ENCODE results near the gene SLC25A2. TPM values are rescaled to one million over a fixed set of nuclear protein-coding genes. Genes with fewer than 3 reads are reported as not detected.

Gene SLC25A2
- total and polyA plus RNA-seq, 2 of the 13 experiments (the other 11 are each of a cell fraction or from before 2014, with no cell fraction given), result 0.13 TPM; not detected in 1

DNA sequence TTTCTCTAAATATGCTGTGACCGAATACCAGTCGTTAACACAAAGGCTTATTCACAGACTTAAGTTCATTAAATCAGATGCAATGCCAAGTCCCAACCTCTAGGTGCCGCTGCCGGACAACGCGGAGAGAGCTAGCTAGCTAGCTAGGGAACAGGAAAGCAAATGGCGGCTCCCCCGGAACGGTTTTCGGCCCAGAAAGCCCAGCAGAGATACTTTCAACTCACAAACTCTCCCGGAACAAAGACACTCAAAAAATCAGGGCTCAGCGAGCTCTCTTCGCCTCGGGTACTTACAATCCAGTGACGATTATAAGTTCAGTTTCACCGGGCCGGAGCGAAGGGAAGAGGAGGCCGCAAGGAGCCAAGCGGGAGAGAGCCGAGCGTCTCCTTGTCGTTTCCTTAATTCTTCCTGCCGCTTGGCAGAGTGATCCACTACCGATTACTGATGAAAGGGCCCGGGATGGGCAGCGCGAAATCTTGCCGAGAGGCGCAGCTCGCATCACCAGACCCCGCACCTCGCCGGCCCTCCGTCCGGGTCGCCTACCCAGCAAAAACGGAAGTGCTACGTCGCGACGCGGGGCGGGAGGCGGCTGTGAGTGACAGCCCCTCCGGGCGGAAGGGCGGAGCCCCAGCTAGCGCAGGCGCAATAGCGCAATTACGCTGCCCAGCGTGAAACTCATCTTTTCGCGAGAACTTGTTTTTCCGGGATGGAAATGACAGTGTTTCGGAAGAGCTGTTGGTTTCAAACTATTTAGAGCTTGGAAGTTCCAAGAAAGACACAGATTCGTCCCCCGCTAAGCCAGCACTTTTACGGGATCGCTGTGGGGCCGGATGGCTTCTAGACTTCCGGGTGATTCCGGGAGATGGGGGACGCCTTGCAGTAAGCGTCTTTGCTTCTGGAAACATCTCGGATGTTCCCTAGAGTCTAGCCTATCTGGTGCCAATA, 16.6 kb upstream of the SLC25A2 start, which contains the start of gene TAF7 (continued):
- TF ChIP-seq ZNF761 (CRISPR knock-in tag; conservative IDR thresholded peaks at IDR 0.05) (0 out of 2 replicates have a peak, but pooled peaks have one; percentile 46), KDM4B (CRISPR knock-in tag; IDR thresholded peaks at IDR 0.05) (peak; percentile 18; the same call in 1 of the 2 replicates), FOXA3 (CRISPR knock-in tag; IDR thresholded peaks at IDR 0.05) (0 out of 2 replicates have a peak, but pooled peaks have one; percentile 26), ZBTB21 (CRISPR knock-in tag; IDR thresholded peaks at IDR 0.05) (no peak), ZIK1 (CRISPR knock-in tag; IDR thresholded peaks at IDR 0.05; ENCODE audit: borderline replicate concordance, low read depth) (peak; percentile 17; the same call in 1 of the 2 replicates), PLRG1 (conservative IDR thresholded peaks at IDR 0.05) (no peak), ETV6 (CRISPR knock-in tag; conservative IDR thresholded peaks at IDR 0.05) (no peak), FOXM1 (CRISPR knock-in tag; IDR thresholded peaks at IDR 0.05) (no peak), RBM39 (IDR thresholded peaks at IDR 0.05; ENCODE audit: low read depth, low read length, poor library complexity, severe bottlenecking) (peak; percentile 63), PAF1 (CRISPR knock-in tag; IDR thresholded peaks at IDR 0.05) (no peak)
- TF ChIP-seq, protein P1, sequence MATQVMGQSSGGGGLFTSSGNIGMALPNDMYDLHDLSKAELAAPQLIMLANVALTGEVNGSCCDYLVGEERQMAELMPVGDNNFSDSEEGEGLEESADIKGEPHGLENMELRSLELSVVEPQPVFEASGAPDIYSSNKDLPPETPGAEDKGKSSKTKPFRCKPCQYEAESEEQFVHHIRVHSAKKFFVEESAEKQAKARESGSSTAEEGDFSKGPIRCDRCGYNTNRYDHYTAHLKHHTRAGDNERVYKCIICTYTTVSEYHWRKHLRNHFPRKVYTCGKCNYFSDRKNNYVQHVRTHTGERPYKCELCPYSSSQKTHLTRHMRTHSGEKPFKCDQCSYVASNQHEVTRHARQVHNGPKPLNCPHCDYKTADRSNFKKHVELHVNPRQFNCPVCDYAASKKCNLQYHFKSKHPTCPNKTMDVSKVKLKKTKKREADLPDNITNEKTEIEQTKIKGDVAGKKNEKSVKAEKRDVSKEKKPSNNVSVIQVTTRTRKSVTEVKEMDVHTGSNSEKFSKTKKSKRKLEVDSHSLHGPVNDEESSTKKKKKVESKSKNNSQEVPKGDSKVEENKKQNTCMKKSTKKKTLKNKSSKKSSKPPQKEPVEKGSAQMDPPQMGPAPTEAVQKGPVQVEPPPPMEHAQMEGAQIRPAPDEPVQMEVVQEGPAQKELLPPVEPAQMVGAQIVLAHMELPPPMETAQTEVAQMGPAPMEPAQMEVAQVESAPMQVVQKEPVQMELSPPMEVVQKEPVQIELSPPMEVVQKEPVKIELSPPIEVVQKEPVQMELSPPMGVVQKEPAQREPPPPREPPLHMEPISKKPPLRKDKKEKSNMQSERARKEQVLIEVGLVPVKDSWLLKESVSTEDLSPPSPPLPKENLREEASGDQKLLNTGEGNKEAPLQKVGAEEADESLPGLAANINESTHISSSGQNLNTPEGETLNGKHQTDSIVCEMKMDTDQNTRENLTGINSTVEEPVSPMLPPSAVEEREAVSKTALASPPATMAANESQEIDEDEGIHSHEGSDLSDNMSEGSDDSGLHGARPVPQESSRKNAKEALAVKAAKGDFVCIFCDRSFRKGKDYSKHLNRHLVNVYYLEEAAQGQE (IDR thresholded peaks at IDR 0.05; ENCODE audit: borderline replicate concordance in 1 of 2, low read depth in 1 of 2, low read length in 2 of 2), result 0 out of 4 replicates have a peak, but pooled peaks of 1 of the 2 experiments have one; percentile 8
- TF ChIP-seq, protein P2, sequence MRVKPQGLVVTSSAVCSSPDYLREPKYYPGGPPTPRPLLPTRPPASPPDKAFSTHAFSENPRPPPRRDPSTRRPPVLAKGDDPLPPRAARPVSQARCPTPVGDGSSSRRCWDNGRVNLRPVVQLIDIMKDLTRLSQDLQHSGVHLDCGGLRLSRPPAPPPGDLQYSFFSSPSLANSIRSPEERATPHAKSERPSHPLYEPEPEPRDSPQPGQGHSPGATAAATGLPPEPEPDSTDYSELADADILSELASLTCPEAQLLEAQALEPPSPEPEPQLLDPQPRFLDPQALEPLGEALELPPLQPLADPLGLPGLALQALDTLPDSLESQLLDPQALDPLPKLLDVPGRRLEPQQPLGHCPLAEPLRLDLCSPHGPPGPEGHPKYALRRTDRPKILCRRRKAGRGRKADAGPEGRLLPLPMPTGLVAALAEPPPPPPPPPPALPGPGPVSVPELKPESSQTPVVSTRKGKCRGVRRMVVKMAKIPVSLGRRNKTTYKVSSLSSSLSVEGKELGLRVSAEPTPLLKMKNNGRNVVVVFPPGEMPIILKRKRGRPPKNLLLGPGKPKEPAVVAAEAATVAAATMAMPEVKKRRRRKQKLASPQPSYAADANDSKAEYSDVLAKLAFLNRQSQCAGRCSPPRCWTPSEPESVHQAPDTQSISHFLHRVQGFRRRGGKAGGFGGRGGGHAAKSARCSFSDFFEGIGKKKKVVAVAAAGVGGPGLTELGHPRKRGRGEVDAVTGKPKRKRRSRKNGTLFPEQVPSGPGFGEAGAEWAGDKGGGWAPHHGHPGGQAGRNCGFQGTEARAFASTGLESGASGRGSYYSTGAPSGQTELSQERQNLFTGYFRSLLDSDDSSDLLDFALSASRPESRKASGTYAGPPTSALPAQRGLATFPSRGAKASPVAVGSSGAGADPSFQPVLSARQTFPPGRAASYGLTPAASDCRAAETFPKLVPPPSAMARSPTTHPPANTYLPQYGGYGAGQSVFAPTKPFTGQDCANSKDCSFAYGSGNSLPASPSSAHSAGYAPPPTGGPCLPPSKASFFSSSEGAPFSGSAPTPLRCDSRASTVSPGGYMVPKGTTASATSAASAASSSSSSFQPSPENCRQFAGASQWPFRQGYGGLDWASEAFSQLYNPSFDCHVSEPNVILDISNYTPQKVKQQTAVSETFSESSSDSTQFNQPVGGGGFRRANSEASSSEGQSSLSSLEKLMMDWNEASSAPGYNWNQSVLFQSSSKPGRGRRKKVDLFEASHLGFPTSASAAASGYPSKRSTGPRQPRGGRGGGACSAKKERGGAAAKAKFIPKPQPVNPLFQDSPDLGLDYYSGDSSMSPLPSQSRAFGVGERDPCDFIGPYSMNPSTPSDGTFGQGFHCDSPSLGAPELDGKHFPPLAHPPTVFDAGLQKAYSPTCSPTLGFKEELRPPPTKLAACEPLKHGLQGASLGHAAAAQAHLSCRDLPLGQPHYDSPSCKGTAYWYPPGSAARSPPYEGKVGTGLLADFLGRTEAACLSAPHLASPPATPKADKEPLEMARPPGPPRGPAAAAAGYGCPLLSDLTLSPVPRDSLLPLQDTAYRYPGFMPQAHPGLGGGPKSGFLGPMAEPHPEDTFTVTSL (CRISPR knock-in tag; IDR thresholded peaks at IDR 0.05; ENCODE audit: borderline replicate concordance), result 0 out of 2 replicates have a peak, but pooled peaks have one; percentile 47
- TF ChIP-seq, protein P3, sequence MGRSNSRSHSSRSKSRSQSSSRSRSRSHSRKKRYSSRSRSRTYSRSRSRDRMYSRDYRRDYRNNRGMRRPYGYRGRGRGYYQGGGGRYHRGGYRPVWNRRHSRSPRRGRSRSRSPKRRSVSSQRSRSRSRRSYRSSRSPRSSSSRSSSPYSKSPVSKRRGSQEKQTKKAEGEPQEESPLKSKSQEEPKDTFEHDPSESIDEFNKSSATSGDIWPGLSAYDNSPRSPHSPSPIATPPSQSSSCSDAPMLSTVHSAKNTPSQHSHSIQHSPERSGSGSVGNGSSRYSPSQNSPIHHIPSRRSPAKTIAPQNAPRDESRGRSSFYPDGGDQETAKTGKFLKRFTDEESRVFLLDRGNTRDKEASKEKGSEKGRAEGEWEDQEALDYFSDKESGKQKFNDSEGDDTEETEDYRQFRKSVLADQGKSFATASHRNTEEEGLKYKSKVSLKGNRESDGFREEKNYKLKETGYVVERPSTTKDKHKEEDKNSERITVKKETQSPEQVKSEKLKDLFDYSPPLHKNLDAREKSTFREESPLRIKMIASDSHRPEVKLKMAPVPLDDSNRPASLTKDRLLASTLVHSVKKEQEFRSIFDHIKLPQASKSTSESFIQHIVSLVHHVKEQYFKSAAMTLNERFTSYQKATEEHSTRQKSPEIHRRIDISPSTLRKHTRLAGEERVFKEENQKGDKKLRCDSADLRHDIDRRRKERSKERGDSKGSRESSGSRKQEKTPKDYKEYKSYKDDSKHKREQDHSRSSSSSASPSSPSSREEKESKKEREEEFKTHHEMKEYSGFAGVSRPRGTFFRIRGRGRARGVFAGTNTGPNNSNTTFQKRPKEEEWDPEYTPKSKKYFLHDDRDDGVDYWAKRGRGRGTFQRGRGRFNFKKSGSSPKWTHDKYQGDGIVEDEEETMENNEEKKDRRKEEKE (IDR thresholded peaks at IDR 0.05), result no peak
- TF ChIP-seq, protein P4, sequence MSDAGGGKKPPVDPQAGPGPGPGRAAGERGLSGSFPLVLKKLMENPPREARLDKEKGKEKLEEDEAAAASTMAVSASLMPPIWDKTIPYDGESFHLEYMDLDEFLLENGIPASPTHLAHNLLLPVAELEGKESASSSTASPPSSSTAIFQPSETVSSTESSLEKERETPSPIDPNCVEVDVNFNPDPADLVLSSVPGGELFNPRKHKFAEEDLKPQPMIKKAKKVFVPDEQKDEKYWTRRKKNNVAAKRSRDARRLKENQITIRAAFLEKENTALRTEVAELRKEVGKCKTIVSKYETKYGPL (CRISPR knock-in tag; IDR thresholded peaks at IDR 0.05), result peak; percentile 25; the same call in 1 of the 2 replicates
